ENCODE results near the gene DLG5. TPM values are rescaled to one million over a fixed set of nuclear protein-coding genes. Genes with fewer than 3 reads are reported as not detected.

DLG5 gene
- total and polyA plus RNA-seq, 9 of the 15 experiments (the other 6 are each of a cell fraction or from before 2014, with no cell fraction given), result 1.4 to 26.8 (median 11.2) TPM

GRCh38 chr10:77902159-77902558, 24.4 kb downstream of the DLG5 start (continued):
- TF ChIP-seq TCF7 (IDR thresholded peaks at IDR 0.05; ENCODE audit: borderline replicate concordance), result no peak

- in situ Hi-C loops (cut with MboI), result no loop called here
- no peak for TF ChIP-seq POLR3G (IDR thresholded peaks at IDR 0.05; ENCODE audit: extremely low read depth, insufficient read length, insufficient replicate concordance)
- no peak for TF ChIP-seq AFF1 (IDR thresholded peaks at IDR 0.05; ENCODE audit: low read depth in 1 of 2, partially characterized antibody in 2 of 2)
- no peak for TF ChIP-seq MCM2 (IDR thresholded peaks at IDR 0.05; ENCODE audit: low read depth)
- no peak for TF ChIP-seq ZNF512 (tag; IDR thresholded peaks at IDR 0.05)
- no peak for TF ChIP-seq ZBTB33 (CRISPR knock-in tag; IDR thresholded peaks at IDR 0.05)
- TF ChIP-seq PRMT5 (CRISPR knock-in tag; IDR thresholded peaks at IDR 0.05), result no peak
- no peak for TF ChIP-seq MLLT1 (IDR thresholded peaks at IDR 0.05)
- no peak for TF ChIP-seq HMG20B (CRISPR knock-in tag; IDR thresholded peaks at IDR 0.05)
- TF ChIP-seq TFAM (CRISPR knock-in tag; conservative IDR thresholded peaks at IDR 0.05), result no peak
- TF ChIP-seq ADNP (tag; IDR thresholded peaks at IDR 0.05), result no peak
- TF ChIP-seq ZKSCAN8 (CRISPR knock-in tag; IDR thresholded peaks at IDR 0.05), result no peak
Measured at GRCh38 chr10:77901743-77902142, 24.8 kb downstream of the DLG5 start.

More at GRCh38 chr10:77901743-77902142, 24.8 kb downstream of the DLG5 start:
- 77% methylated on average over 6 of the region's 6 CpGs for WGBS (ENCODE audit: insufficient coverage, low coverage, missing lambda C conversion rate)
- H3K9me3 ChIP-seq (replicated peaks; ENCODE audit: control insufficient read depth, insufficient read depth, low read depth, low read length), result no peaks in the 10 kb centered on the region
- intact Hi-C loops (cut with micrococcal nuclease), result no loop called here
- no TSS peak for BruUV-seq (replicated peaks)
- no peaks in the 10 kb centered on the region for H3K27me3 ChIP-seq (ENCODE audit: control insufficient read depth in 2 of 2, insufficient read depth in 2 of 2, low read length in 2 of 2)
- H3K4me1 ChIP-seq (replicated peaks in 1 of 2; ENCODE audit: control insufficient read depth in 2 of 2, insufficient read depth in 2 of 2, low read length in 2 of 2), result peaks cover 30 to 46% of the 10 kb centered on the region in 2 experiments
- no peak overlapping the region; the same call in 1 of the 2 replicates for H3K4me2 ChIP-seq (ENCODE audit: insufficient read depth, low read length)
- no peak overlapping the region for H3K4me3 ChIP-seq
- FAIRE-seq (no peak), ATAC-seq (peak; percentile 11; the same call in 2 of the 3 replicates), DNase-seq (ENCODE audit: extremely low read depth in 1 of 4, low spot score in 3 of 4) (no peak)
- H3K27ac ChIP-seq (ENCODE audit: extremely low read depth, low read depth, low read length), result no peak overlapping the region
- H3K36me3 ChIP-seq (ENCODE audit: control insufficient read depth, insufficient read depth, low read length), result peaks cover 7% of the 10 kb centered on the region; the same call in 2 of the 3 replicates
- POLR2A ChIA-PET, result interaction anchor here (0.6 to 1.6 kb wide), 5 partner anchors 10 to 615 kb away, joined by 3 to 7 read pairs (median 3); no protein-coding TSS in a partner anchor
- peaks cover 3% of the 10 kb centered on the region for H3K9me1 ChIP-seq (ENCODE audit: control insufficient read depth, insufficient read depth, low read length)
- H3K9ac ChIP-seq (ENCODE audit: insufficient read depth in 1 of 2, low read depth in 2 of 2, low read length in 2 of 2), result peak overlapping the region in 1 of 2 experiments; percentile 39; a peak in 2 of 4 replicates
- CTCF ChIA-PET (ENCODE audit: low intra/inter-chr PET ratio), result interaction anchor here (0.6 kb wide), 1 partner anchor 55 kb away, joined by 3 read pairs; no protein-coding TSS in a partner anchor
- H4K20me1 ChIP-seq (replicated peaks; ENCODE audit: control insufficient read depth, insufficient read depth, low read length), result peaks cover 6% of the 10 kb centered on the region
- H2AFZ ChIP-seq (ENCODE audit: low read depth, low read length), result no peak overlapping the region
- H3K79me2 ChIP-seq (ENCODE audit: control insufficient read depth, insufficient read depth, low read length), result peaks cover 50% of the 10 kb centered on the region
